ENCODE measurements around the gene DNAH7. TPM values are rescaled to one million over a fixed set of nuclear protein-coding genes. Genes with fewer than 3 reads are reported as not detected.

The DNAH7 gene
- total and polyA plus RNA-seq, 2 of the 8 experiments (the other 6 are each of a cell fraction or from before 2014, with no cell fraction given): 0.07 to 0.08 TPM

- TF ChIP-seq CHD7 (IDR thresholded peaks at IDR 0.05; ENCODE audit: insufficient replicate concordance, low read length) (no peak), CHD1 (IDR thresholded peaks at IDR 0.05; ENCODE audit: low read depth, low read length) (no peak), RFX5 (IDR thresholded peaks at IDR 0.05; ENCODE audit: borderline replicate concordance, low read depth, low read length) (no peak)
These were observed 225.7 kb downstream of the DNAH7 start (continued) for GRCh38 chr2:195842932-195843331.
